Body of pancreas (tissue), 4 donors: Measurements from ENCODE around the gene TCAP. TPM values are rescaled to one million over a fixed set of nuclear protein-coding genes. Genes with fewer than 3 reads are reported as not detected.
A peak's percentile ranks its signal among the peaks of the same experiment; 100 is the strongest.

Source experiments
- ATAC-seq: fragments of 150-250 bp; one replicate; pipeline ENCODE4 v1.9.1; 2016
- DNase-seq, 4 donors: peaks; one replicate each; pipeline ENCODE4 v3.0.0-alpha.2; 2019
- H3K27ac ChIP-seq, 4 donors: fragments of 200-600 bp; sonication (generic); 1 replicate in 3 of 4; 2 replicates in 1 of 4; pipeline versions ENCODE4 v1.5.1 to v1.6.1; 2016 to 2019; ENCODE audit warnings: mild to moderate bottlenecking in 1 of 4, mixed read lengths in 1 of 4, moderate library complexity in 1 of 4
- H3K27me3 ChIP-seq, 2 donors: fragments of 200-600 bp; sonication (generic); one replicate each; pipeline ENCODE4 v1.6.0; 2016; ENCODE audit warnings: mild to moderate bottlenecking in 1 of 2
- H3K36me3 ChIP-seq, 2 donors: fragments of 200-600 bp; sonication (generic); replicated peaks in 1 of 2; 2 replicates each; pipeline ENCODE4 v1.5.1; 2016; ENCODE audit warnings: low read depth in 2 of 2; ENCODE audit not compliant: insufficient read depth in 1 of 2
- H3K4me1 ChIP-seq: fragments of 200-600 bp; sonication (generic); one replicate; pipeline ENCODE4 v1.6.0; 2016
- H3K4me3 ChIP-seq, 2 donors: fragments of 200-600 bp; sonication (generic); 1 replicate in 1 of 2; 2 replicates in 1 of 2; pipeline ENCODE4 v1.5.1; 2016 to 2019
- H3K9me3 ChIP-seq, 3 donors: fragments of 200-600 bp; sonication (generic); 1 replicate in 2 of 3; 2 replicates in 1 of 3; pipeline ENCODE4 v1.5.1; 2016
- POLR2A ChIP-seq, 3 donors: fragments of 450-650 bp; IDR thresholded peaks; one replicate each; pipeline ENCODE4 v1.6.1; 2016; ENCODE audit warnings: antibody characterized with exemption in 3 of 3, mild to moderate bottlenecking in 2 of 3
- WGBS, 2 donors: methylation state at CpG; one replicate each; pipeline ENCODE4 v1.1.5; 2017; 5-methylcytosine and 5-hydroxymethylcytosine counted together
- intact Hi-C: fragments of 100-400 bp; cut with DNase I; formaldehyde crosslinking; loops from one replicate; pipeline ENCODE4 v1.15.1; 2023
- total RNA-seq, 2 donors: library from RNA; depleted of rRNA; stranded (reverse); fragments of >200 nt; gene quantifications; one replicate each; pipeline ENCODE4 v1.1.0, GENCODE V29; 2016
- TF ChIP-seq, protein P1 (sequence below), 7 experiments: fragments of 450-650 bp in 4 of 7; fragments of 200-600 bp in 3 of 7; sonication (generic) in 3 of 7; IDR thresholded peaks; one replicate each; pipeline ENCODE4 v1.5.1; 2016 to 2019; ENCODE audit warnings: antibody characterized with exemption in 7 of 7

The TCAP gene
- total RNA-seq, 2 donors from 2014 or later, result 0.26 TPM; not detected in 1

DNA sequence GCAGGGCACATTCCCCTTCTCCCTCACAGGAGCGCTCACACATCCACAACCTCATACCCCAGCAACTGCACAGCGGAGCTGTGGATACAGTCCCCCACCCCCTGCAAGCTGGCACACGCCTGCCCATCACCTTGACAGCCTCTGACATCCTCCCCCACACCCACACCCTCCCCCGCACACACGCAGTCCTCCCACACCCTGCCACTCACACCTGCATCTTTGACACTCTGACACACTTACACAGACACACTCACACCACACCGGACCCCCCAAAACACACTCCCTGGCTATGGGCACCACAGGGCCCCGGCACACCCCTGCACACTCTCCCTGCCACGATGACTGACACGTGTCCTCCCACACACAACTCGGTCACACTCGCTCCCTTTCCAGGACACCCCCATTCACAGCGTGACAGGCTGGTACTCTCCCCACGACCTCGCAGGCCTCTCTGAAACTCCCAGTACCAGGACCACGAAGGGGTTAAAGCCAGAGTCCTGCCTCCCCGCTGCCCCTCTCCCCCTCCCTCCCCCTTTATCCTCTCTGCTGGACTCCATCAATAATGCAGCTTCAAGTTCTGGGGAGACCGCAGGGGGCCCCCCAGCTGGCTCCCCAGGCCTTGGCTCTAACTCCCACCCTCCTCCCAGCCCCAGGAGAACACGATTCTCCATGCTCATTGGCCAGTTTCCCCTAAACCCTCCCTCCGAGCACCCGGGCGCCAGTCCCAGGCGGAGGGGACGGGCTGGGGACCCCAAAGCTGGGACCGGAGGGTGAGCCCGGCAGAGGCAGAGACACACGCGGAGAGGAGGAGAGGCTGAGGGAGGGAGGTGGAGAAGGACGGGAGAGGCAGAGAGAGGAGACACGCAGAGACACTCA lies 38.7 kb upstream of the TCAP start, which contains the start of gene PPP1R1B:
PPP1R1B (plus strand) TSS at position 782 of the 876 bp plus-strand sequence. CDS start 441 bp downstream, outside the sequence.
- peak; percentile 16 for ATAC-seq
- H3K4me1 ChIP-seq, result peaks cover 76% of the 10 kb centered on the region
- no peaks in the 10 kb centered on the region for H3K36me3 ChIP-seq
- peaks cover 0 to 11% of the 10 kb centered on the region in 2 donors for H3K27me3 ChIP-seq
- 12% methylated on average over 27 to 28 of the region's 29 CpGs for WGBS, 2 donors
- intact Hi-C loops, result no loop called here
- DNase-seq, result peak in 2 of 4 donors; percentile 36 to 47
- TF ChIP-seq, protein P1, sequence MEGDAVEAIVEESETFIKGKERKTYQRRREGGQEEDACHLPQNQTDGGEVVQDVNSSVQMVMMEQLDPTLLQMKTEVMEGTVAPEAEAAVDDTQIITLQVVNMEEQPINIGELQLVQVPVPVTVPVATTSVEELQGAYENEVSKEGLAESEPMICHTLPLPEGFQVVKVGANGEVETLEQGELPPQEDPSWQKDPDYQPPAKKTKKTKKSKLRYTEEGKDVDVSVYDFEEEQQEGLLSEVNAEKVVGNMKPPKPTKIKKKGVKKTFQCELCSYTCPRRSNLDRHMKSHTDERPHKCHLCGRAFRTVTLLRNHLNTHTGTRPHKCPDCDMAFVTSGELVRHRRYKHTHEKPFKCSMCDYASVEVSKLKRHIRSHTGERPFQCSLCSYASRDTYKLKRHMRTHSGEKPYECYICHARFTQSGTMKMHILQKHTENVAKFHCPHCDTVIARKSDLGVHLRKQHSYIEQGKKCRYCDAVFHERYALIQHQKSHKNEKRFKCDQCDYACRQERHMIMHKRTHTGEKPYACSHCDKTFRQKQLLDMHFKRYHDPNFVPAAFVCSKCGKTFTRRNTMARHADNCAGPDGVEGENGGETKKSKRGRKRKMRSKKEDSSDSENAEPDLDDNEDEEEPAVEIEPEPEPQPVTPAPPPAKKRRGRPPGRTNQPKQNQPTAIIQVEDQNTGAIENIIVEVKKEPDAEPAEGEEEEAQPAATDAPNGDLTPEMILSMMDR (IDR thresholded peaks at IDR 0.05), result no peak
- TF ChIP-seq POLR2A (IDR thresholded peaks at IDR 0.05), result peak in 2 of 3 donors; percentile 57 to 70
- H3K27ac ChIP-seq, result peak within 1 kb of the TSS; percentile 58 to 87 (median 78)
- H3K4me3 ChIP-seq, result peak within 1 kb of the TSS; percentile 2 to 18
- no peaks in the 10 kb centered on the region for H3K9me3 ChIP-seq

DNA sequence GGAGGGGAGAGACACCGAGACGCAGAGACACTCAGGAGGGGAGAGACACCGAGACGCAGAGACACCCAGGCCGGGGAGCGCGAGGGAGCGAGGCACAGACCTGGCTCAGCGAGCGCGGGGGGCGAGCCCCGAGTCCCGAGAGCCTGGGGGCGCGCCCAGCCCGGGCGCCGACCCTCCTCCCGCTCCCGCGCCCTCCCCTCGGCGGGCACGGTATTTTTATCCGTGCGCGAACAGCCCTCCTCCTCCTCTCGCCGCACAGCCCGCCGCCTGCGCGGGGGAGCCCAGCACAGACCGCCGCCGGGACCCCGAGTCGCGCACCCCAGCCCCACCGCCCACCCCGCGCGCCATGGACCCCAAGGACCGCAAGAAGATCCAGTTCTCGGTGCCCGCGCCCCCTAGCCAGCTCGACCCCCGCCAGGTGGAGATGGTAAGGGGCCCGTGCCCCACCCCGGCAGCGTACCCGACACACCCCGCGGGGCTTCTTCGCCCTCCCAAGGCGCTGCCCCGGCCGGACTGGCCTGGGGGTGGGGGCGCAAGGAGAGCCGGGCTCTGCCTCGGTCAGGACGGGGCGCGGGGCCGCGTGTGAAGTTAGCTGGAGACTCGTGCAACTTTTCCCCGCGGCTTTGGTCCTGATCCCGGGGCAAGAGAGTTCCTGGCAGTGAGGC lies 38.0 kb upstream of the TCAP start:
- DNase-seq, result no peak
- peaks cover 74% of the 10 kb centered on the region for H3K4me1 ChIP-seq

DNA sequence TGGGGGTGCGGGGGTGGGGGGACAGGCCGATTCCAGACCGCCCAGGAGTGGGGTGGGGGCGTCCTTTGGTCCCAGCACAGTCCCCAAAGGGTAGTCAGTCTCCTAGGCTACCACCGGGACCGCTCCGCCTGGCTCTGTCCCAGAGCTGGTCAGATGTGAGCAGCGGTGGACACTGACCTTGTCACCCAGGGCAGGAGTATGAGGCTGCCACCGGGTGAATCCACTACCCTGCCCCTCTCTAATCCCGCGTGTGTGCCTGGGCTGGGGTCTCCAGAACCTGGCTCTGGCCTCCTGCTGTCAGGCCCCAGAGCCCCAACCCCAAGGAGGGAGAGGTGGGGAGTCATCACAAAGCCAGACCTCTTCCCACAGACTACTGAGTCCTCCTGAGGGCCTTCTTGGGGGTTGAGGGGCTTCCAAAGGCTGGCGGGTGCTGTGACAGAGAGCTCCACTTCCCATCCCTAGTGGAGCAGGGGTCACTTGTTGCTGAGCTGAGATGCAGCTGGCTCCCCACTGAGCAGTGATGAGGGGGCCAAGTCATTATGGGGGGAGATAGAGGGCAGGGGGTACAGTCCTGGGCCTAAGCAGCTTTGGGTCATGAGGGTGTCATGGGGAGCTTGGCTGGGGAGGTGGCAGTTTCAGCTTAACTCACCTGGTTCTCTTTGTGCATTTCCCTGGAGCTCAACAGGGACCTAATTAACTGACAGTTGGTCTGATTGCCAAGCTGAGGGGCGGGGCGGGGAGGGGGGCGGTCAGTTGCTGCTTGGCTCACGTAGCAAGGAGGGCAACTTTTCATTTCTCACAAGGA lies 37.2 kb upstream of the TCAP start:
- Histone ChIP-seq H3K4me3 (peak overlapping the region in 1 of 2 donors; percentile 2), H3K9me3 (no peaks in the 10 kb centered on the region), H3K4me1 (peaks cover 69% of the 10 kb centered on the region), H3K27me3 (peaks cover 0 to 11% of the 10 kb centered on the region in 2 donors), H3K36me3 (no peaks in the 10 kb centered on the region), H3K27ac (peak overlapping the region; percentile 58 to 87 (median 78))
- intact Hi-C loops, result no loop called here
- TF ChIP-seq POLR2A (IDR thresholded peaks at IDR 0.05), result peak in 1 of 3 donors; percentile 47
- TF ChIP-seq, protein P1 (IDR thresholded peaks at IDR 0.05), result no peak
- WGBS, 2 donors, result 40 to 47% methylated on average over 10 to 16 of the region's 16 CpGs
- ATAC-seq (no peak), DNase-seq (no peak)

More for the DNA sequence above, 38.0 kb upstream of the TCAP start:
- WGBS, 2 donors, result 9 to 11% methylated on average over 16 to 52 of the region's 72 CpGs
- no peak for TF ChIP-seq POLR2A (IDR thresholded peaks at IDR 0.05)
- TF ChIP-seq, protein P1 (IDR thresholded peaks at IDR 0.05), result no peak
- no peak for ATAC-seq
- Histone ChIP-seq H3K27me3 (peaks cover 0 to 11% of the 10 kb centered on the region in 2 donors), H3K9me3 (no peaks in the 10 kb centered on the region), H3K4me3 (peak overlapping the region; percentile 2 to 18), H3K36me3 (no peaks in the 10 kb centered on the region), H3K27ac (peak overlapping the region; percentile 58 to 87 (median 78))
- intact Hi-C loops, result no loop called here

DNA sequence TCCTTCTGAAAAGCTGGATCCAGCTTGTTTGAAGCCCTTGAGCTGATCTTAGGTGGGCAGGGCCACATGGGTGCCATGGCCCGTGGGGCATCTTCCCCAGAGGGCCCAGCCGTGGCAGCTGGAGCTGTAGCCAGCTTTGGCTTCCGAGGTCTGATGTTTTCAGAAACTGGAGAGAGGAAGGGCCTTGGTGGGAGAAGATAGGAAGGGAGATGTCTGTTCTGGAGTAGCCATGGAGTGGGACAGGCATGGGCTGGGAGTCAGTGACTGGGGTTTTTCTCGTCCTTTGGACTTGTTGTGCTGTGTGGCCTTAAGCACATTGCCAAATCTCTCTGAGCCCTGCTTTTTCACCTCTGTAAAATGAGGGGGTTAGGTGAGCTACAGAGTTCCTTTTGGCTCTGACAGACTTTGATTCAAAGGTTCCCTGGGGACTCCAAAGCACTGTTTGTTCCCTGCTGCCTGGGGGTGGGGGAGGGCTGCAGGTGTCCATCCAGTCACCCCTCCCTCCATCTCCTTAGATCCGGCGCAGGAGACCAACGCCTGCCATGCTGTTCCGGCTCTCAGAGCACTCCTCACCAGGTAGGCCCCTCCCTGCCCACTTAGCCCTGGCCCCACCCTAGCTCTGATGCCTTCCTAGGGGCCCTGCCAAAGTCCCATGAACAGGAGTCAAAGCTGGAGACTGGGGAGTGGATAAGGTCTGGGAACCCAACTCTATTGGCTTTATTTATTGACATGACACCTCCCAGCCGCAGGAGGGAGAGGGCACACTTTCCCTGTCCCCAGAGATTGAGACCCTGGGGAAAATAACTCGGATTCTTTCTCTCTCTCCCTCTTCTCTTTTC lies 36.3 kb upstream of the TCAP start:
- TF ChIP-seq, protein P1 (IDR thresholded peaks at IDR 0.05), result no peak
- TF ChIP-seq POLR2A (IDR thresholded peaks at IDR 0.05), result no peak
- no peak overlapping the region for H3K4me3 ChIP-seq
- H3K27ac ChIP-seq, result peak overlapping the region in 3 of 4 donors; percentile 70 to 87 (median 85)
- peak; percentile 5 for ATAC-seq
- H3K4me1 ChIP-seq, result peaks cover 70% of the 10 kb centered on the region
- no peaks in the 10 kb centered on the region for H3K36me3 ChIP-seq
- peak in 3 of 4 donors; percentile 22 to 51 (median 45) for DNase-seq
- peaks cover 0 to 11% of the 10 kb centered on the region in 2 donors for H3K27me3 ChIP-seq
- intact Hi-C loops, result no loop called here
- 43 to 56% methylated on average over 8 to 10 of the region's 10 CpGs for WGBS, 2 donors
- no peaks in the 10 kb centered on the region for H3K9me3 ChIP-seq
